Limb (tissue), 2 donors: Measurements from ENCODE around the gene MLXIPL.
"Not testable (repeated sequence)": the region's sequence is repeated elsewhere in the genome, so short reads cannot be mapped to it uniquely, and the experiment has no call there.

Source experiments
- DNase-seq, 2 donors: peaks; one replicate each; pipeline ENCODE4 v3.0.0-alpha.2; 2016; ENCODE audit errors: extremely low spot score in 2 of 2

The MLXIPL gene, protein sequence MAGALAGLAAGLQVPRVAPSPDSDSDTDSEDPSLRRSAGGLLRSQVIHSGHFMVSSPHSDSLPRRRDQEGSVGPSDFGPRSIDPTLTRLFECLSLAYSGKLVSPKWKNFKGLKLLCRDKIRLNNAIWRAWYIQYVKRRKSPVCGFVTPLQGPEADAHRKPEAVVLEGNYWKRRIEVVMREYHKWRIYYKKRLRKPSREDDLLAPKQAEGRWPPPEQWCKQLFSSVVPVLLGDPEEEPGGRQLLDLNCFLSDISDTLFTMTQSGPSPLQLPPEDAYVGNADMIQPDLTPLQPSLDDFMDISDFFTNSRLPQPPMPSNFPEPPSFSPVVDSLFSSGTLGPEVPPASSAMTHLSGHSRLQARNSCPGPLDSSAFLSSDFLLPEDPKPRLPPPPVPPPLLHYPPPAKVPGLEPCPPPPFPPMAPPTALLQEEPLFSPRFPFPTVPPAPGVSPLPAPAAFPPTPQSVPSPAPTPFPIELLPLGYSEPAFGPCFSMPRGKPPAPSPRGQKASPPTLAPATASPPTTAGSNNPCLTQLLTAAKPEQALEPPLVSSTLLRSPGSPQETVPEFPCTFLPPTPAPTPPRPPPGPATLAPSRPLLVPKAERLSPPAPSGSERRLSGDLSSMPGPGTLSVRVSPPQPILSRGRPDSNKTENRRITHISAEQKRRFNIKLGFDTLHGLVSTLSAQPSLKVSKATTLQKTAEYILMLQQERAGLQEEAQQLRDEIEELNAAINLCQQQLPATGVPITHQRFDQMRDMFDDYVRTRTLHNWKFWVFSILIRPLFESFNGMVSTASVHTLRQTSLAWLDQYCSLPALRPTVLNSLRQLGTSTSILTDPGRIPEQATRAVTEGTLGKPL

DNA sequence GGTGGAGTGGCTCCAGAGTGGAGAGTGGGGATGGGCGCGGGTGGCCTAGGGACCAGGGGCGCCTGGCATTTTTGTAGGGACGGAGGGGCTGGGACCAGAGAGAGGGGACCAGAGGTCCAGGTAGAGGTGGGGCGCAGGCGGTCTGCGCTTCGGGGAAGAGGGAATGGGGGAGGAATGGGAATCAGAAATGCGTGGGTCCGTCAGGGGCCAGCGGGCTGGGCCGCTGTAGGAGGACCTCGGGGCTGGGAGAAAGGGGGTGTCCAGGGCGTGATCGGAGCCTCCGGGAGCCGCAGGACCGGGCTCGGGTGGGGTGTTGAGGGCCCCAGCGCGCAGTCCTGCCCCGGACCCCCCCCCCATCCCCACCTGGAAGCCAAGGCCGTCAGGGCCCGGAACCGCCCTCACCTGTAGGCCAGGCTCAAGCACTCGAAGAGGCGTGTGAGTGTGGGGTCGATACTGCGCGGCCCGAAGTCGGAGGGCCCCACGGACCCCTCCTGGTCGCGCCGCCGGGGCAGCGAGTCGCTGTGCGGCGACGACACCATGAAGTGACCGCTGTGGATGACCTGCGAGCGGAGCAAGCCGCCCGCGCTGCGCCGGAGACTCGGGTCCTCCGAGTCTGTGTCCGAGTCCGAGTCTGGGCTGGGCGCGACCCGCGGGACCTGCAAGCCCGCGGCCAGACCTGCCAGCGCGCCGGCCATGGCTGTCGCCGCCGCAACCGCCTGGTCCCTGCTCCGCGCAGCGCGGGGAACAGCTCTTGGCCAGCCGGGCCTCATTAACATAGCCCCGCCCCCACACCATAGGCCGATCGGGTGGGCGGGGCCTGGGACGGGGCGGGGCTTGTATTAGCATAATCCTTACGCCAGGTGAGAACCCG lies at the start of gene MLXIPL:
MLXIPL (minus strand) TSS at position 725 of the 871 bp plus-strand sequence; CDS start at position 695, 30 bp downstream.
- peak in 1 of 2 donors; percentile 76 for DNase-seq

DNA sequence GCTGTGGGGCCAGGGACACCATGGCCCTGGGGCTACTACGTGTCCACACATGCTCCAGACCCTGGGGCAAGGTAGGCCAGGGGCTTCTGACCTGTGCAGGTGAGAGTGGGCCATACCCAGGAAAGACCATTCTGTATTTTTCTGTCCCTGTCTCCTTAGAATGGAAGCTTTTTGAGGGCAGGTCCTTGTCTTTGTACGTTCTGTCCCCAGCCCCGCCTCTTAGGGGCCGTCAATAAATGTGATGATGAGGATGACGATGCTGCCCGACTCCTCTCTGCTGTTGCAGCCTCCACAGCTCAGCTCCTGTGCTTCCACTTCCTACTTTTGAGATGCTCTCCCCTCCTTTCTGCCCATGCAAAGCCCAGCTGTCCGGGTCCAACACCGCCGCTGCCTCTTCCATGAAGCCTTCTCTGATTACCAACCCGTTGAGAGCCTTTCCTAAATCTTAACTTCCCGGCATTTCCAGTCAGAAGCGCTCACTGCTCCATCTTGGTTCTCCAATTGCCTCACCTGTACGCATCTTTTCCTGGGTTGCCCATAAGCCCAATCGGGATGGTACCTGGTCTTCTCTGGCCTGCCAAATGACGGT lies 47.6 kb upstream of the MLXIPL start:
- DNase-seq, result no peak

DNA sequence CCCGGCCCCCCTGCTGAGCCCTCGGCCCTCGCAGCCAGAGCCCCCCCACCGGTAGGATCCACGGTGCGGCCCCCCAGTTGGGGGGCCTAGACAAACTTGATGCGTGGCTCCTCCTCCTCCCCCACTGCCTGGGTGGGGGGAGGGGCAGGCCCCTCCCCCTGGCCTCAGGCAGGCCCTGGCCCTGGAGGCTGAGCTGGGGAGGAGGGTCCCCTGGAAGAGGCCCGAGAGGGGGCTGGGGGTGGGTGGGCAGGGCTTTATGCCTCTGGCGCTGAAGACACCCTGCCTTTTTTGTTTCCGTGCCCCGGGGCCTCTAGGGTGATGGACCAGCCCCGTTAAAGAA lies 47.0 kb upstream of the MLXIPL start:
- DNase-seq, result no peak

DNA sequence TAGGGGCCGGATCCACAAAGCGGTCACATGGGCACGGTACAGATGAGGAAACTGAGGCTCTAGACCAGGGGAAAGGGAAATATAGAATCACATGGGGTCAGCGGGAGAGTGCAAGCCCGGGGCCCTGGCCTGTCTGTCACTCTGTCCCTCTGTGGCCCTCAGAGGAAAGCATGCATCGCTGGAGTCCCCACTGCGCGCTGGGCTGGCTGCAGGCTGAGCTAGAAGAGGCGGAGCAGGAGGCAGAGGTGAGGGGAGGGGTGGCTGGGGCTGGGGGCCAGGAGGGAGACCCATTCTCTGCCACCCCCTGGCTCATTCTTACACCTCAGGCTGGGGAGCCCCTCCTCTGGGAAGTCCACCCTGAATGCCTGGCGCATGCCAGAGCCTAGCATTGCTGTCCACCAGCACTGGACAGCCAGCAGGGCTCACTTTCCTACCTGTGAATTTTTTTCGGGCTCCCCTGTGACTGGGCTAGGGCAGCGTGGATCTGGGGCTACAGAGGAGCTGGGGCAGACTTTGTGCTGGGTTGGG lies 45.6 kb upstream of the MLXIPL start:
- no peak for DNase-seq

DNA sequence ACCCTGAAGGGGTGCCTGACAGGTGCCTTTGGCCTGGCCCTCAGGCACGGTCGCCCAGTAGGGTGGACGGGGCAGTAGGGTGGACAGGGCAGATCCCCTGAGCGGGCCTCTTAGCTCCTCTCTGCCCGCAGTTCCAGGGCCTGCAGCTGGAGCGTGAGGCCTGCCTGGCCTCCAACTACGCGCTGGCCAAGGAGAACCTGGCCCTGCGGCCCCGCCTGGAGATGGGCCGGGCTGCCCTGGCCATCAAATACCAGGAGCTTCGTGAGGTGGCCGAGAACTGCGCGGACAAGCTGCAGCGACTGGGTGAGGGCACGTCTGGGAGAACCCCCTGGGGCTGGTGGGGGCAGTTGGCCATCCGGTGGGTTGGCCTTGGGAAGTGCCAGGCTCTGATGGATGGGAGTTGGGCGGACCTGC lies 45.0 kb upstream of the MLXIPL start:
- DNase-seq, result no peak

DNA sequence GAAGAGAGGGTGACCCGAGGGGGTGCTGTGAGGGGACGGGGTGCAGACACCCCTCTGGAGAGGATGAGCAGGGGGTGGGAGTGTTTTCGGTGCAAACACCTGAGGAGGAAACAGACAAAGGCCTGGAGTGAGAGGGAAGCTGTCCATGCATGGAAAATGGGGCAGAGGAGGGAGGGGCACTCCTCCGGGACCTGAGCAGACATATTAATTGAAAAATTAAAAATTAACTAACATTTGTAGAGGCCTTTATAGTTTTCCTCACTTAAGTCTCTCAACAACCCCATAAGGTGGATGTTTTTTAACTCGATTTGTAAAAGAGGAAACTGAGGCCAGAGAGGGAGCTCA lies 44.5 kb upstream of the MLXIPL start:
- DNase-seq, result no peak

DNA sequence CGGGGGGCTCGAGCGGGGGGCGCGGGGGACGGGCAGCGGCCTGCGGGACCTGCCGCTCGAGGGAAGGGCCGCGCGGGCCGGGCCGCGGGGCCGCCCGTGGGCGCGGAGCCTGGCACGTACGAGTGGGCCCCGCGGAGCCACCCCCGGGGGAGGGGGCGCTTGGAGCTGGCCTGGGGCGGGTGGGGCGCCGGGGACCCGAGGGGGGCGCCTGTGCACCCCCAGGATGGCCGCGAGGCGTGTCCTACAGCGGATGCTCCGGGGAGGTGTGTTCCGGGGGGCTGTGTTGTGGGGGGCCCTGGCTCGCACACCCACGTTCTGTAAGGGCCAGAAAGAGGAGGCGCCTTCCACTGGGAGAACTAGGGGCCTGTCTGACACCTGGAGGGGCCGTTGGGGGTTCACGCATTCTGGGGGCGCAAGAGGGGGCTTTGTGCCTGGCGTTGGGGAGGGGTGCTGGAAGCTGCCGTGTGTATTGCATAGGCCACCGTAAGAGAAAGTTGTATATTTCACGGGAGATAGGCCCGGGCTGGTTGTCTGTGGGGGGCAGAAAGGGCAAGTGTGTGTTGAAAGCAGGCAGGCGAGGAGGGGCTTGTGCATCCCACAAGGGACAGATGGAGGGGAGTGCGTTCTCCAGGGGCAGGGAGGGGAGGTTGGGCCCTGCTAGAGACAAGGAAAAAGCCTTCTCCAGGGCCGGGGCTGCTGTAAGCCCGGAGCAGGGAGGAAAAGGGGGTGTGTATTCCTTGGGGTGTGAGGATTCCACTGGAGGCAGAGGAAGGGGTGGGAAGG lies 44.0 kb upstream of the MLXIPL start:
- DNase-seq, result peak in 1 of 2 donors; percentile 49

DNA sequence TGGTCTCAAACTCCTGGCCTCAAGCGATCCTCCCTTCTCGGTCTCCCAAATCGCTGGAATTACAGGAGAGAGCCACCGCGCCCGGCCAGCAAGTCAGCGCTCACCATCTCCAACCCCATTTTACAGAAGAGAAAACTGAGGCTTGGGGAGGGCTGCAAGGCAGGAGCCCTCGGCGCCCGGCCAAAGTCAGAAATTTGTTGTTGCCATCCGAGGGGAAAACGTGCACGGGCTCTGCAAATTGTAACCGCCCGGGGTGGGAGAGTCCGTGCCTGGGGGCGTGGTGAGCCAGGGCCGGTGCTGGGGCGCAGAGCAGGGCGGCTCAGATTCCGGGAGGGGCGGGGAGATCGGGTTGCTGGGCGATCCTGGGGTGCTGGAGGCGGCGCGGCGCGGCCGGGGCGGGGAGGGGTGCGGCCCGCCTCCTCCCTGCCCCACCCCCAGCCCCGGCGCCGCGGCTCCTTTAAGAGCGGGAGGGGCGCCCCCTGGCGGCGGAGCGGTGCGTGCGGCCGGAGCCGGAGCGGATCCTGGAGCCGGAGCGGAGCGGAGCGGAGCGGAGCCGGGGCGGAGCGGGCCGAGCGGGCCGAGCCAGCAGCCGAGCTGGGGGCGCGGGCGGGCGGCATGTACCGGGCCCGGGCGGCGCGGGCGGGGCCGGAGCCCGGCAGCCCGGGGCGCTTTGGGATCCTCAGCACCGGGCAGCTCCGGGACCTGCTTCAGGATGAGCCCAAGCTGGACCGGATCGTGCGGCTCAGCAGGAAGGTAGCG lies 43.2 kb upstream of the MLXIPL start, which contains the start of gene VPS37D:
VPS37D (plus strand) TSS at position 488 of the 759 bp plus-strand sequence; CDS start at position 616, 128 bp downstream.
- peak; percentile 88 to 97 for DNase-seq

DNA sequence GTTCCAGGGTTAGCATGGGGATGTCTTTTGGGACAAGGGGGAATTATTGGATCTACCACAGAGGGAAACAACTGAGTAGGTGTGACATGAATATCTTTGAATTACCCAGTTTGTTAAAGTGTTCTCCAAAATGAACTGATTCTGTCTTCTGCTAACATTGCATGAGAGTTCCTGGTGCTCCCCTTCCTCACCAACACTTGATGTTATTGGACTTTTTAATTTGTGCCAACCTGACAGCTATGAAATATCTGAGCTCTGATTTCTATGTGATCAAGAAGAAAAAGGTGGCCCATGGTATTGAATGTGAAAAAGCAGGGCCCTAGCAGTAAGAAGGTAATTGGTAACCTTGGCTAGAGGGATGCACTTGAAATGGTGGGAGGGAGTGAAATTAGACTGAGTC lies 38.7 kb upstream of the MLXIPL start:
- no peak for DNase-seq

DNA sequence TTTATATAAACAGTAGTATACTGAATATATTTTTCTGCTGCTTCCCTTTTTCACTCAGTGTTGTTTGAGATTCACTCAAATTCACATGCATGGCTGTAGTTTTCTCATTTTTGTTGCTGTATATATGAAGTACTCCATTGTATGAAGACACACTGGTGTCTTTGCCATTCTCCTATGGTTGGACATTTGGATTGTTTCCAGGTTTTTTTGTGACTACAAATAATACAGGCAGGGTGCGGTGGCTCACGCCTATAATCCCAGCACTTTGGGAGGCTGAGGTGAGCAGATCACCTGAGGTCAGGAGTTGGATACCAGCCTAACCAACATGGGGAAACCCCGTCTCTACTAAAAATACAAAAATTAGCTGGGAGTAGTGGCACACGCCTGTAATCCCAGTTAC lies 36.3 kb upstream of the MLXIPL start:
- not testable (repeated sequence) for DNase-seq

DNA sequence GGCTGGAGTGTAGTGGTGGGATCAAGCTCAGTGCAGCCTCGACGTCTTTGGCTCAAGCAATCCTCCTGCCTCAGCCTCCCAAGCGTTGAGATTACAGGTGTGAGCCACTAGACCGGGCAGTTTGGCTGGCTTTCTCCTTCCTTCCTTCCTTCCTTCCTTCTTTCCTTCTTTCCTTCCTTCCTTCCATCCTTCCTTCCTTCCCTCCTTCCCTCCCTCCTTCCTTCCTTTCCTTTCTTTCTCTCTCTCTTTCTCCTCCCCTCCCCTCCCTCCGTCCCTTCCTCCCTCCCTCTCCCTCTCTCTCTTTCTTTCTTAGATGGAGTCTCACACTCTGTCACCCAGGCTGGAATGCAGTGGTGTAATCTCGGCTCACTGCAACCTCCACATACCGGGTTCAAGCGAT lies 35.7 kb upstream of the MLXIPL start:
- no peak for DNase-seq

DNA sequence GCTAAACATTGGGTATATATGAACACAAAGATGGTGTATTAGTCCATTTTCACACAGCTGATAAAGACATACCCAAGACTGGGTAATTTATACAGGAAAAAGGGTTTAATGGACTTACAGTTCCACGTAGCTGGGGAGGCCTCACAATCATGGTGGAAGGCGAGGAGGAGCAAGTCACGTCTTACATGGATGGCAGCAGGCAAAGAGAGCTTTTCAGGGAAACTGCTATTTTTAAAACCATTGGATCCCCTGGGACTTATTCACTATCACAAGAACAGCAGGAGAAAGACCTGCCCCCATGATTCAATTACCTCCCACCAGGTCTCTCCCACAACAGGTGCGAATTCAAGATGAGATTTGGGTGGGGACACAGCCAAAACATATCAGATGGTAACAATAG lies 31.0 kb upstream of the MLXIPL start:
- DNase-seq, result not testable (repeated sequence)

DNA sequence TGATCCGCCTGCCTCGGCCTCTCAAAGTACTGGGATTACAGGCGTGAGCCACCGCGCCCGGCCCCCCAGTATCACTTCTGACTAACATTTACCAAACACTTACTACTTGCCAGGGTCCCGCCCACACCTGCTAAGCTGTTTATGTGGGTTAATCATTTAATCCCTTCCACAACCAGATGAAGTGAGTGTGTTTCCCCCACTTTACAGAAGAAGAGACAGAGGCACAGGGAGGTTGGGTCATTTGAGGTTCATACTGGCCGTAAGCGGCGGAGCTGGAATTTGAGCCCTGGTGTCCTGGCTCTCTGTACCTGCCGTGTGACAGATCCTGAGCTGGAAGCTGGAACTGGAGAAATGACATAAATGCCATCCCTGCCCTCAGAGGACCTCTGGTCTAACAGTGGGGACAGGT lies 28.2 kb upstream of the MLXIPL start:
- DNase-seq, result no peak

DNA sequence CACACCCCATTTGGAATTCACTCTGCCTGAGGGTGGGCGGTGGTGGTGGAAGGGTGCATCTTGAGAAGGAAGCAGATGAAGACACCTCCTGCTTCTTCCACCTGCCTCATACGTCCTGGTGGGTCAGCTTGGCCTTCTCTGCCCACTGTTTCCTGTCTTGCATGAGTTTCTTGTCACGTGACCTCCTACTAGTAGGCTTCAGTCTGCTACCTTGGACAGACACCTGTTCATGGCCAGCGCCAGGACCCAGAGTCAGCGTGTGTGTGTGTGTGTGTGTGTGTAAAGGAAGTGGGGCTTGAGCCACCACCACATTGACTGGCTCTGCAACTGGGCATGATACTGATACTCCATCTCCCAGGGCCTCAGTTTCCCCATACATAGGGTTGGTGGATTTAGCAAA lies 26.2 kb upstream of the MLXIPL start:
- DNase-seq, result no peak

DNA sequence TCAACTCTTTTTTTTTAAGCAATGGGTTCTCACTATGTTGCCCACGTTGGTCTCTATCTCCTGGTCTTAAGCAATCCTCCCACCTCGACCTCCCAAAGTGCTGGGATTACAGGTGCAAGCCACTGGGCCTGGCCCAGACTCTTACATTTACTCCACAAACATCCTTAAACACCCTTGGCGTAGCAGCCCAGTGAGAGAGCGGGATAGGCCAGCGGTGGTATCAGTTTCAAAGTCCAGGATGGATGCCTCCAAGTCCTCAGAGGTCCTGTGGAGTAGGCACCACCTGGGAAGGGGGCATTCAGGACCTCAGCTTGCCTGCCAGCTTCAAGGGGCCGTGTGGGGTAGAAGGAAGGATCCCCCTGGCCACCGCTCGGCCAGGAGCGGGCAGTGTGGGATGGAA lies 25.3 kb upstream of the MLXIPL start:
- no peak for DNase-seq

DNA sequence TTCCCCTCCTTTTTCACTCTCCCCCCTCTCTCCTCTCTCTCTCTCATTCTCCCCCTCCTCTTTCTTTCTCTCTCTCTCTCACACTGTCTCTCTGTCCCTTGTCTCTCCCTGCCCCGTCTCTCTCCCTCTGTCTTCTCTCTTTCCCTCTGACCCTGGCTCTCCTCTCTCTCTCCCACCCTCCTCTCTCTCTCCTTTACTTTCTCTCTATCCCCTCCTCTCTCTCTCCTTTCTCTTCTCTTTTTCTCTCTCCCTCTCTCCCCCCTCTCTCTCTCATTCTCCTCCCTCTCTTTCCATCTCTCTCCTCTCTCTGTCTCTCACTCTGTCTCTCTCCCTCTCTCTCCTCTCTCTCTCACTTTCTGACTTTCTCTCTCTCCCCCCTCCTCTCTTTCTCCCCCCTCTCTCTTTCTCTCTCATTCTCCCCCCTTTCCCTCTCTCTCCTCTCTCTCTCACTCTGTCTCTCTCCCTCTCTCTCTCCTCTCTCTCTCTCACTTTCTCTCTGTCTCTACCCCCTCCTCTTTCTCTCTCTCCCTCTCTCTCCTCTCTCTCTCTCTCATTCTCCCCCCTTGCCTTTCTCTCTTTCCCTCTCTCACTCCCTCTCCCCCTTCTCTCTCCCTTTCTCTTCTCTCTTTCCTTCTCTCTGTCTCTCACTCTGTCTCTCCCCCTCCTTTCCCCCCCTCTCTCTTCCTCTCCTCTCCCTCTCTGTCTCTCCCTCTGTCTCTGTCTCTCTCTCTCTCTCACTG lies 24.4 kb upstream of the MLXIPL start:
- no peak for DNase-seq

DNA sequence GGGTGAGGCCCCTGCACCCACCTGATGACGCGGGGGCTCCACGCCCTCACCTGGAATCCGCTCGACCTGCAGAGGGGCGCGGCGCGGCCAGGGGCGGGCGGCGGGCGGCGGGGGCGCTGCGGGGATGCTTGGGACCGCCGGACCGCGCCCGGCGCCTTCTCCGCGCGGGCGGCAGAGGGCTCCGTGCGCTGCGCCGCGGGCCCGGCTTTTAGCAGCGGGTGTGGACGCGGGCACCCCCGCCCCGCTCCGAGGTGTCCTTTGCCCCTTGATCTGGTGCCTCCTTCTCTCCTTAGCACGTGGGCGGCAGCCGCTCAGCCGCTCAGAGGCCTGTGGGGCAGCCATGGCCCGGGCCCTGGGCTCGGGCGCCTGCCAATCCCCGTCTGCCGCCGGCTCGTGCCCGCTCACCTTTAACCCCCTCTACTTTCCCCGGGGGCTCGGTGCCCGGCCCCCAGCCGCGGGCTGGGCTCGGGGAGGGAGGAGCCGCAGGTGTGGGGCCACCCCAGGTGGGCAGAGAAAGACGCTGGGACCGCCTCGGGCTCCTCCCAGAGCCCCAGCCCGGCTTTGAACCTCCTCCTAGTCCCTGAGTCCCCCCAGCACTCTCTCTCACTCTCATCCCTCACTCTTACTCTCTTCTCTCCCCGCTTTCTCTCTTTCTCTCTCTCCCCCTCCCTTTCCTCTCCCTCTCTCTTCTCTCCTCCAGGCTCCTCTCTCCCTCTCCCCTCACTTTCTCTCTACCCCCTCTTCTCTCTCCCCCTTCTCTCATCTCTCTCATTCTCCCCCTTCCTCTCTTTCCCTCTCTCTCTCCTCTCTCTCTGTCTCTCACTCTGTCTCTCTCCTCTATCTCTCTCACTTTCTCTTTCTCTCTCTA lies 23.6 kb upstream of the MLXIPL start:
- no peak for DNase-seq
